Effector CD8-positive, alpha-beta T cell (primary cell): ENCODE results near the gene PCSK5.
"Not testable (repeated sequence)": the region's sequence is repeated elsewhere in the genome, so short reads cannot be mapped to it uniquely, and the experiment has no call there.

Experiments used
- DNase-seq: peaks from one replicate; lab custom pipeline; 2025; lab: John Stamatoyannopoulos, UW

PCSK5 gene

DNA sequence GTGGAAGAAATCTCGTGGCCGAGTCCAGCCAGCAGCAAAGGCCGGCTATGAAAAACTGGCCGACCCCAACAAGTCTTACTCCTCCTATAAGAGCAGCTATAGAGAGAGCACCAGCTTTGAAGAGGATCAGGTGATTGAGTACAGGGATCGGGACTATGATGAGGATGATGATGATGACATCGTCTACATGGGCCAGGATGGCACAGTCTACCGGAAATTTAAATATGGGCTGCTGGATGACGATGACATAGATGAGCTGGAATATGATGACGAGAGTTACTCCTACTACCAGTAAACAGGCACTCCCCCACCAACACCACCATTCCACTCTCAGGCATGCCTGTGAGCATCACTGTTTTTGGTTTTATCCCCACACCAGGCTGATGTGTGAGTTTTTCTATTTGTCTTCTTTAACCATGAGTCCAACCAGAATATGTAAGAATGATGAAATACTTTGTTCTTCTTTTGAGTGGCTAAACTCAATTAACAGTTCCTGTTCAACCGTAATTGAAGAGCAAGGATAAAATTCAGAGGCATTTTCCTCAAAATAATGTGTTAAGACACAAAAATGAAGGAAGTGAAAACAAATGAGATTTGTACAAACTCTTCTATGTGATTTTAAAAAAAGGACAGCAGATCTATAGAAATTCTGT, 468.3 kb downstream of the PCSK5 start:
- DNase-seq, result no peak

DNA sequence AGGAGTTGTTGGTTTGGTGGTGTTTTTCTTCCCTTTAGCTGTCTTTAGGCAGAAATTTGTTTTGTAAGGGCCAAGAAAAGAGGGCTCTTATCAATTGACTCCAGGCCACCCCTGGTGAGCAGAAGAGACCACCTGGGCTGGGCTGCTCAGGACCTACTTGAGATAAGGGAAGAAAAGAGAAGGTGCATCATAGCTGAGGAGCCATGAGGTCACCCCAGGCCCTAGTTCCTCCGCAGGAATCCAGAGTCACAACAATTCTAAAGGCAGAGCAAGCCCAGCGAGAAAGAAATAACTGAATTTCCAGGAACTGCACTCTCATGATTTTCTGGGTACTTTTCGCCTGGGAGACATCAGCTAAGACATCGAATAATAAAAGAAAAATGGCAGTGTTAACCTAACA, 468.9 kb downstream of the PCSK5 start:
- DNase-seq, result no peak

- DNase-seq, result no peak
Measured at GRCh38 chr9:76359766-76360165, 469.3 kb downstream of the PCSK5 start.

GRCh38 chr9:76362332-76363031, 472.0 kb downstream of the PCSK5 start:
- not testable (repeated sequence) for DNase-seq

DNA sequence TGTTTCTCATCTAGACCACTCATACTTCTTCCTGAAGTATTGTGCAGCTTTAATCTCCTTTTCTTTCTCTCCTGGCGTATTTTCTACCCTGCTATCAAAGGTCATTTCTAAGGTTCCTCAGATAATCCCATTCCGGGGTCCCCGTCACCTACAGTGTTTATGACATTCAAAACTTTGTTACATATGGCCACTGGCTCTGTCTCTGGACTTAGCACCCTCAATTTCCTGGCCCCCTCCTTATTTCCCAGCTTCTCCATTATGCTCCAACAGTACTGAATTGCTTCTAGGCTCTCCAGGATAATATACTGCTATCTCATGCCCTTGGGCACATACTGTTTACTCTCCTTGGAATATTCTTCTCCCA, 472.5 kb downstream of the PCSK5 start:
- no peak for DNase-seq

DNA sequence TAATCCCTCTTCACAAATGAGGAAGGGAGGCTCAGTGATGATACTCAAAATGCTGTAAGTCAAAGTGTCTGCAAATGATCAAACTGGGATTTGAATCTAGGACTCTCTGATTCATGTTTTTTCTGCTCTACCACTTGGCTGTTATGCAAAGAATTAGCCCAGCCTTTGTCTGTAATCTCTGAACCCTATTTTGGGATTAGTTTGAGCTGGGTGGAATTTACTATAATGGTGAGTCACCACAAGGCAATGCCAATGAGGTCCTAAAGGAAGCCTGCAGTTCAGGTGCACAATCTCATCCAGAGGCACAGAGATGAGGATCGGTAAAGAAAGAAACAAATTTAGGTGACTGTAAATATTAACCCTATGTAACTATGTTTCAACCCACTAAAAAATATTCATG, 474.6 kb downstream of the PCSK5 start:
- DNase-seq, result no peak

DNA sequence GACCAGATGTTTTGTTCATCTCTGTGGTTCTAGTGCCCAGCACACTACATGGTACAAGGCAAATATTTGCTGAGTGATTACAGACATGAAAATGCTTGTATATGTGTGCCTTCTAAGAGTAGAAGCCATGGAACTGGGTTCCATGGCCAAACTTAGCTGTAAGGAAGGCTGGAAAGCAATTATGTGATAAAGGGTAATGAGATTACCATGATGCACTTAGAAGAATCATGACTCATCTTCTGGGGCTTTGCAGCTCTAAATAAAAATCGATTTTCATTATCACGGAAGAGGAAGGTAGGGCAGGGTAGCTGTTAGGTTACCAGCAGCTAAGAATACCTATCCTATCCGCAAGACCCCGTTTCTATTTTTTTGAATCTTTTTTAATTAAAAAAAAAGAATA, 475.8 kb downstream of the PCSK5 start:
- no peak for DNase-seq

DNA sequence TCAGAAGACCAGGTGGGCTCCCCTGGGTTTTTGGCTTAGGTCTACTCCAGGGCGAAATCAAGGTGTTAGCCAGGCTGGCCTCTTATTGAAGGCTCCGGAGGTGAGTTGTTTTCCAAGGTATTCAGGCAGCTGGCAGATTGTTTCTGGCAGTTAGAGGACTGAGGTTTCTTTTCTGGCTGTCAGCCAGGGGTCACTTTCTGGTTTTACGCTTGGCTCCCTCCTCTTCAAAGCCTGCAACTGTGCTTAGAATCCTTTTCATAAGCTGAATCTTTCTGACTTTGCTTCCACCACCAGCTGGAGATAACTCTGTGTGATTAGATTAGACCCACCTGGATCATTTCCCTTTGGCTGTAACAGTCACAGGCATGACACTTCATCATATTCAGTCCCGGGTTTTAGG, 479.1 kb downstream of the PCSK5 start:
- DNase-seq, result no peak

- no peak for DNase-seq
Measured at GRCh38 chr9:76370396-76371023, 480.0 kb downstream of the PCSK5 start.

- no peak for DNase-seq
Measured at GRCh38 chr9:76371901-76372300, 481.4 kb downstream of the PCSK5 start.

DNA sequence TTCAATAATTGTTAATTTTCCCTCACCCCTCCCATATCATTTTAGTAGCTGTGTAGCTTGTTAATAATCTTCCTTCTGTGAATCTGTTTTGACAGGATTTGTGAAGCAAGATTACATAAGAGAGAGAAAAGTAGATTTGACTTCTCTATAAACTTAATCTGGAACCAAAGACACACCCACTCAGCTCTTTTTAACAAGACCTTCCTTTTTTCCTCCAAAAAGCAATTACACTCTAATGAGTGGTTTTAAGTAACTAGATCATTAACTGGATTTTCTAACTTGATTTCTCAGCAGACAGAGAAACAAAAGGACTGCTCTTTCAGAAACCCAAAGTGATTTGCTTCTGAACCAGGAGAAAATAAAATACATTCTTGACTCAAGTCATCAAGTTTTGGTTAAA, 481.9 kb downstream of the PCSK5 start:
- no peak for DNase-seq

- DNase-seq, result no peak
Measured at GRCh38 chr9:76373173-76373783, 482.8 kb downstream of the PCSK5 start.

- no peak for DNase-seq
Measured at GRCh38 chr9:76373784-76374474, 483.5 kb downstream of the PCSK5 start.

DNA sequence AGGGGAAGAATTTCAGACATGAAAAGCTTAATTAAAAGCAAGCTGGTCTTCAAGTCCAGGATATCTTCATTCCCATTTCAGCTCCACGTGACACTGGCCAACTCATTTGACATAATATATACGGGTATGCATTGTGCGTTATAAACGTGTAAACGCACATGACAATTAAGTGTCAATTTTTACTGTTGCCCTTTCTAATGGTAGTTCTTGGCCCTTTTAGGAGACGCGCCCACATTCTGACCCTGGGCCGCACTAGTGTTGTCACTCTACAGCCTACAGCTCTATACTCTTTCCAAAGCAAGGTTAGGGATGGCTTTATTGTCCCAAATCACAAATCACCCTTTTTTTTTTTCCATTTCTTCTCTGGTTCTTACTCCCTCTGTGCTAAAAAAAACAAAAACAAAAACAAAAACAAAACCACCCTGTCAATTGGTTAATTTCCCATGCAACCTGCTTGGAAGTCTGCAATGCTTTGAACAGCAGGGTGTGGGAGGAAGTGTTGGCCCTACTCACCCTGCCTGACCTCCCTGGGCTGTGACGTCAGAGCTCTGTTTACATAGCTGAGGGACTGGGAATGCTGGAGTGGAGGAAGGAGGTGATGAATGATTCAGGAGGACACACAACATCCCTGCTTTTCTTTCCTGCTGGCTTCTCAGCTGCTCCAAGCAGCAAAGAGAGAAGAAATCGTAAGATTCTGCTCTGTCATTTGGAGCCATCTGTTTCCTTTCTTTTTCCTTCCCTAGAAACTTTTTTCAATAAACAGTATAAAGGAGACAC, 484.5 kb downstream of the PCSK5 start:
- DNase-seq, result no peak

GRCh38 chr9:76377791-76378190, 487.3 kb downstream of the PCSK5 start:
- no peak for DNase-seq

DNA sequence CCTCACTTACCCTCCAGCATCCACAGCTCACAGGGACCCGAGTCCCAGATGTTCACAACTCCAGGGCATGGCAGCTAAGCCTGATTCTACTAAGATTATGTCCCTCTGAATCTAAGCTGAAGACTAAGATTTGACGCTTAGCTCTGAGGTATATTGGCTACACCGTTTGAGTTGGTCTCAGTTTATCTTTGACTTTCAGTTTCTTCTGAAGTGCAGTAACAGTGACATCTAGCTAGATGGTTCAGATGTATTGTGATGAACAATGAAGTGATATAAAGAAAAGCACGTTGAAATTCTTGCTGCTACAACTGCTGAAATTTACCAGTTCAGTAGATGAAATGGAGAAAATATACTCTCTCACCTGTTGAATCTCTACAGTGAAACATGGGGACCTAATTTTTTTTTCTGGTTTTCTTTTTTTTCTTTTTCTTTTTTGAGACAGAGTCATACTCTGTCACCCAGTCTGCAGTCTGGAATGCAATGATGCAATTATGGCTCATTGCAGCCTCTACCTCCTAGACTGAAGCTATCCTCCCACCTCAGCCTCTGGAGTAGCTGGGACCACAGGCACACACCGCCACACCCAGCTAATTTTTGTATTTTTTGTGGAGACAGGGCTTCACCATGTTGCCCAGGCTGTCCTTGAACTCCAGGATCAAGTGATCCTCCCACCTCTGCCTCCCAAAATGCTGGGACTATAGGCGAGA, 488.0 kb downstream of the PCSK5 start:
- no peak for DNase-seq

DNA sequence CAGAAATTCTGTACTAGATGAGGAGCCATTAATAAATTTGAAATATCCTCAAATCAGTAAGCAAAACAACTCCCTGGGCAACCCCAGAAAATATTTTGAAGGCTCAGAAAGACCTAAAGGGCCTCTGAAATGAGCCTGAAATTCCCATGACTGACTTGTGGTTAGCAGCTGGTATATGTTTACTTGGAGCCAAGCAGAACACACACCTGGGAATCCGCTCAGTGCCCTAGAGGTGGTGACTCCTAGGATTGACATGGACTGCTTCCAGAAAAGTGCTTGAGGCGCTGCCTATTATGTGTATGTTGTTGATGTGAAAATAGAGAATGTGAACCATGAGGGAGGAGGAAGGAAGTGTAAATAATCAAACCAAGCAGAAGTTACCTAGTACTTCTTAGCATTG, 489.0 kb downstream of the PCSK5 start:
- no peak for DNase-seq

- DNase-seq, result no peak
Measured at GRCh38 chr9:76390656-76391055, 500.2 kb downstream of the PCSK5 start.

DNA sequence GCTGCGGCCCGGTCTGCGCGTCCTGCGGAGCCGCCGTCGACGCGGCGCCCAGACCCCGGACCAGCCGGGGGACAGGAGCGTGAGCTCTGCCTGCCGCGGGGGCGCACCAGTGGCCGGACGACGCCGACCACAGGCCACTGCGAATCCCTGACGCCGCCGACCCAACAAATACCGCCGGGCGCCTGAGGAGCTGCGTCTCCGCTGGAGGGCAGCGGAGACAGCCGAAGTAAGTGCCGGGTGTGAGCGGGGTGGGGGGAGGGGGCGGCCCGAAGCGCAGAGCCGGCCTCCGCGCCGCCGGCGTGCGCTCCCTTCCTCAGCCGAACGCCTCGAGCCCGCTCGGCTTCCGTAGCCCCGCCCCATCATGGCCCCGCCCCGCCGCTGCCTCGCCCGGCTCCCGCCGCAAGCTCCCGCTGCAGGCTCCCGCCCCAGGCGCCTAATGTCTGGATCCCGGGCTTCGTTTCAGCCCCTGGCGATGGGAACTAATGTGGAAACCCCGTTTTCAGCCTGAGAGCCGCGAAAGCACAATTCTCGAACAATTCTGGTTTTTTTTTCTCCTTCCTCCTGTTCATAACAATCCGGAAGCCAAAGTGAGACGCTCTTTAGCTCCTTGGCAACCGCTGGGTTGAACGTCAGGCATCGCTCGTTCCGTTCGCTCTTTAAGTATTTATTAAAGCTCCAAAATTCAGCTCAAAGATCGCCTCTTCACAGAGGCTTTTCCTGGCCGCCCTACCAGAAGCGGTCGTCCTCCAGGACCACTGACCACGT, 503.9 kb downstream of the PCSK5 start, which contains the start of gene RFK:
RFK (minus strand) TSS at position 232 of the 765 bp plus-strand sequence. CDS start 255 bp downstream, outside the sequence.
- DNase-seq, result peak; percentile 86

DNA sequence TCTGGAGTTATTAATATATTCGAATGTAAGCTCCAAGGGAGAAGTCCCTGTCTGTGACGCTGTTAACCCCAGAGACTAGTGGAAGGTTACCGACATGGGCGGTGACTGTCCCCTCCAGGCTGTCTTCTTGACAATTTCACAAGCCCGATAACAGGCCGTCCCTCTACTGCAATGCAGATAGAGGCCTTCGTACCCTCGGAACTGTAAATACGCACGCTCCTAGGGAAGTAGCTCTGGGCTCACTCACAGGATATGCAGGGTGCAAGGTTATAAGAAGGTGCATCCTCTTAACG, 504.4 kb downstream of the PCSK5 start:
- DNase-seq, result peak; percentile 45
